ENCODE measurements around the gene SCEL.

SCEL gene

GRCh38 chr13:77530875-77531274 lies 4.6 kb upstream of the SCEL start:
- H3K36me3 ChIP-seq (ENCODE audit: control insufficient read depth, low read length) = no peaks in the 10 kb centered on the region
- no peak overlapping the region for H3K4me3 ChIP-seq (ENCODE audit: low read length)
- no peaks in the 10 kb centered on the region for H3K9me3 ChIP-seq (ENCODE audit: control insufficient read depth, insufficient read depth, low read length)
- H3K9me2 ChIP-seq (replicated peaks; ENCODE audit: control insufficient read depth, low read length) = no peaks in the 10 kb centered on the region
- H3K4me1 ChIP-seq (ENCODE audit: control insufficient read depth, low read length) = no peaks in the 10 kb centered on the region
- H3K27me3 ChIP-seq (ENCODE audit: control insufficient read depth, low read length) = no peaks in the 10 kb centered on the region
- no peak overlapping the region for H3K27ac ChIP-seq (ENCODE audit: low read depth, low read length)
- H4K20me1 ChIP-seq (ENCODE audit: control insufficient read depth, insufficient read depth, low read depth, low read length) = no peaks in the 10 kb centered on the region
- no peaks in the 10 kb centered on the region for H3F3A ChIP-seq (ENCODE audit: control insufficient read depth, insufficient read depth)
- H3K79me2 ChIP-seq (ENCODE audit: control insufficient read depth, low read length) = no peaks in the 10 kb centered on the region
- TF ChIP-seq EZH2phosphoT487 (IDR thresholded peaks at IDR 0.05; ENCODE audit: borderline replicate concordance, low read length) (no peak), CTCF (IDR thresholded peaks at IDR 0.05; ENCODE audit: low read depth, low read length, poor library complexity, severe bottlenecking) (no peak)
- no peak overlapping the region for H3K4me2 ChIP-seq (ENCODE audit: low read length)

- Histone ChIP-seq H3K4me2 (ENCODE audit: low read length) (no peak overlapping the region), H3K79me2 (ENCODE audit: control insufficient read depth, low read length) (no peaks in the 10 kb centered on the region), H3K4me3 (ENCODE audit: low read length) (no peak overlapping the region), H4K20me1 (ENCODE audit: control insufficient read depth, insufficient read depth, low read depth, low read length) (no peaks in the 10 kb centered on the region), H3K9me3 (ENCODE audit: control insufficient read depth, insufficient read depth, low read length) (no peaks in the 10 kb centered on the region), H3K27me3 (ENCODE audit: control insufficient read depth, low read length) (no peaks in the 10 kb centered on the region), H3K4me1 (ENCODE audit: control insufficient read depth, low read length) (no peaks in the 10 kb centered on the region), H3K36me3 (ENCODE audit: control insufficient read depth, low read length) (no peaks in the 10 kb centered on the region), H3F3A (ENCODE audit: control insufficient read depth, insufficient read depth) (no peaks in the 10 kb centered on the region), H3K9me2 (replicated peaks; ENCODE audit: control insufficient read depth, low read length) (no peaks in the 10 kb centered on the region), H3K27ac (ENCODE audit: low read depth, low read length) (no peak overlapping the region)
- TF ChIP-seq EZH2phosphoT487 (IDR thresholded peaks at IDR 0.05; ENCODE audit: borderline replicate concordance, low read length) (no peak), CTCF (IDR thresholded peaks at IDR 0.05; ENCODE audit: low read depth, low read length, poor library complexity, severe bottlenecking) (no peak)
These were observed 2.5 kb upstream of the SCEL start for GRCh38 chr13:77532983-77533382.

- H3K9me3 ChIP-seq (ENCODE audit: control insufficient read depth, insufficient read depth, low read length) = no peaks in the 10 kb centered on the region
- no peaks in the 10 kb centered on the region for H3K27me3 ChIP-seq (ENCODE audit: control insufficient read depth, low read length)
- no peaks in the 10 kb centered on the region for H4K20me1 ChIP-seq (ENCODE audit: control insufficient read depth, insufficient read depth, low read depth, low read length)
- no peaks in the 10 kb centered on the region for H3K79me2 ChIP-seq (ENCODE audit: control insufficient read depth, low read length)
- TF ChIP-seq CTCF (IDR thresholded peaks at IDR 0.05; ENCODE audit: low read depth, low read length, poor library complexity, severe bottlenecking) (no peak), EZH2phosphoT487 (IDR thresholded peaks at IDR 0.05; ENCODE audit: borderline replicate concordance, low read length) (no peak)
- no peaks in the 10 kb centered on the region for H3F3A ChIP-seq (ENCODE audit: control insufficient read depth, insufficient read depth)
- H3K36me3 ChIP-seq (ENCODE audit: control insufficient read depth, low read length) = no peaks in the 10 kb centered on the region
- H3K4me1 ChIP-seq (ENCODE audit: control insufficient read depth, low read length) = no peaks in the 10 kb centered on the region
- no peak overlapping the region for H3K4me3 ChIP-seq (ENCODE audit: low read length)
- no peak overlapping the region for H3K4me2 ChIP-seq (ENCODE audit: low read length)
- H3K9me2 ChIP-seq (replicated peaks; ENCODE audit: control insufficient read depth, low read length) = no peaks in the 10 kb centered on the region
- H3K27ac ChIP-seq (ENCODE audit: low read depth, low read length) = no peak overlapping the region
These were observed 1.4 kb upstream of the SCEL start for GRCh38 chr13:77533875-77534788.

Measured in DOHH2 (cell line).